SK-N-SH (cell line): ENCODE measurements around the gene MEGF6. TPM values are rescaled to one million over a fixed set of nuclear protein-coding genes. Genes with fewer than 3 reads are reported as not detected.

ENCODE experiments used
- CTCF ChIA-PET: fragments of 300-600, 350-600 bp; formaldehyde crosslinking; extraction: SDS; loops from one replicate; lab custom pipeline; 2021; lab: Yijun Ruan, JAX
- POLR2A ChIA-PET: fragments of 350-600 bp; sonication (Branson Sonifier 250); formaldehyde crosslinking; extraction: SDS; loops from one replicate; lab custom pipeline; 2020; ENCODE audit warnings: antibody characterized with exemption, inconsistent platforms; lab: Yijun Ruan, JAX
- DNase-seq: peaks from one replicate; pipeline ENCODE4 v3.0.0; 2012
- H2AFZ ChIP-seq: fragments of 200-600 bp; sonication (generic); 2 replicates; pipeline ENCODE4 v1.8.1; 2016; ENCODE audit warnings: antibody characterized with exemption, mild to moderate bottlenecking, low read depth
- H3F3A ChIP-seq: fragments of 200-600 bp; sonication (generic); replicated peaks from 2 replicates; pipeline ENCODE3; 2016; ENCODE audit warnings: antibody characterized with exemption, mild to moderate bottlenecking; ENCODE audit not compliant: insufficient read depth
- H3K27ac ChIP-seq, 2 experiments: fragments of 200-500 bp in 1 of 2; fragments of 200-600 bp in 1 of 2; sonication (Bioruptor generic) in 1 of 2; sonication (generic), shearing (Covaris generic) in 1 of 2; 2 replicates each; pipeline versions ENCODE4 v1.5.1 to v1.6.1; 2014 to 2016; ENCODE audit warnings: low read depth in 2 of 2, inconsistent platforms in 1 of 2, low read length in 1 of 2, mild to moderate bottlenecking in 1 of 2, mixed read lengths in 1 of 2
- H3K27me3 ChIP-seq: fragments of 200-600 bp; sonication (generic), shearing (Covaris generic); 2 replicates; pipeline ENCODE4 v1.6.1; 2016; ENCODE audit warnings: mixed run types; ENCODE audit not compliant: insufficient read depth
- H3K36me3 ChIP-seq, 2 experiments: fragments of 200-500 bp in 1 of 2; fragments of 200-600 bp in 1 of 2; sonication (Bioruptor generic) in 1 of 2; sonication (generic) in 1 of 2; replicated peaks in 1 of 2; 2 replicates each; pipeline versions ENCODE3 to v1.5.1; 2014 to 2016; ENCODE audit warnings: low read length in 1 of 2, mild to moderate bottlenecking in 1 of 2; ENCODE audit not compliant: insufficient read depth in 2 of 2, control insufficient read depth in 1 of 2
- H3K4me1 ChIP-seq, 2 experiments: fragments of 200-500 bp in 1 of 2; fragments of 200-600 bp in 1 of 2; sonication (Bioruptor generic) in 1 of 2; sonication (generic), shearing (Covaris generic) in 1 of 2; 2 replicates each; pipeline versions ENCODE4 v1.5.1 to v1.6.1; 2014 to 2016; ENCODE audit warnings: low read depth in 1 of 2, low read length in 1 of 2, mixed run types in 1 of 2; ENCODE audit not compliant: insufficient read depth in 2 of 2, control insufficient read depth in 1 of 2
- H3K4me2 ChIP-seq: fragments of 200-600 bp; sonication (generic), shearing (Covaris generic); 2 replicates; pipeline ENCODE4 v1.6.1; 2017; ENCODE audit warnings: mixed run types
- H3K4me3 ChIP-seq, 2 experiments: fragments of 200-500 bp in 1 of 2; fragments of 200-600 bp in 1 of 2; sonication (Bioruptor generic) in 1 of 2; sonication (generic), shearing (Covaris generic) in 1 of 2; 2 replicates each; pipeline versions ENCODE4 v1.5.1 to v1.8.1; 2014 to 2016; ENCODE audit warnings: low read depth in 2 of 2, inconsistent platforms in 1 of 2, low read length in 1 of 2, mild to moderate bottlenecking in 1 of 2, mixed read lengths in 1 of 2, moderate library complexity in 1 of 2
- H3K79me2 ChIP-seq: fragments of 200-600 bp; sonication (generic); 2 replicates; pipeline ENCODE4 v1.8.1; 2017; ENCODE audit warnings: mild to moderate bottlenecking; ENCODE audit not compliant: insufficient read depth
- H3K9ac ChIP-seq: fragments of 200-600 bp; sonication (generic); 2 replicates; pipeline ENCODE4 v1.6.1; 2017; ENCODE audit warnings: mixed run types
- H3K9me2 ChIP-seq: fragments of 200-600 bp; sonication (generic); 2 replicates; pipeline ENCODE4 v1.6.1; 2017; ENCODE audit warnings: mixed run types
- H3K9me3 ChIP-seq: fragments of 200-600 bp; sonication (generic); 2 replicates; pipeline ENCODE4 v1.6.1; 2017; ENCODE audit warnings: mixed run types, mild to moderate bottlenecking, moderate library complexity
- H4K20me1 ChIP-seq: fragments of 200-600 bp; sonication (generic); 2 replicates; pipeline ENCODE4 v1.6.1; 2017; ENCODE audit warnings: mild to moderate bottlenecking, mixed run types; ENCODE audit not compliant: insufficient read depth
- FOSL2 ChIP-seq: IDR thresholded peaks from 2 replicates; pipeline ENCODE4 v1.4.0; 2012; ENCODE audit warnings: low read depth, mild to moderate bottlenecking, moderate library complexity, borderline replicate concordance
- FOXM1 ChIP-seq: IDR thresholded peaks from 2 replicates; pipeline ENCODE4 v1.4.0; 2012; ENCODE audit warnings: low read depth, mild to moderate bottlenecking
- GABPA ChIP-seq: IDR thresholded peaks from 2 replicates; pipeline ENCODE4 v1.4.0; 2012; ENCODE audit warnings: low read depth, mild to moderate bottlenecking
- NFIC ChIP-seq: IDR thresholded peaks from 2 replicates; pipeline ENCODE4 v1.4.0; 2012; ENCODE audit warnings: borderline replicate concordance
- NRF1 ChIP-seq: IDR thresholded peaks from 2 replicates; pipeline ENCODE4 v1.6.1; 2012; ENCODE audit warnings: low read depth, mild to moderate bottlenecking, low read length
- POLR2AphosphoS5 ChIP-seq: IDR thresholded peaks from 2 replicates; pipeline ENCODE4 v1.6.1; 2012; ENCODE audit warnings: low read depth, low read length
- RAD21 ChIP-seq: IDR thresholded peaks from 2 replicates; pipeline ENCODE4 v1.6.1; 2012; ENCODE audit warnings: mild to moderate bottlenecking, low read length
- RCOR1 ChIP-seq: fragments of 150-350 bp; IDR thresholded peaks from 2 replicates; pipeline ENCODE4 v1.6.1; 2017; ENCODE audit warnings: antibody characterized with exemption, low read length
- RFX5 ChIP-seq: IDR thresholded peaks from 2 replicates; pipeline ENCODE4 v1.6.1; 2012; ENCODE audit warnings: mild to moderate bottlenecking, improper control_type of control experiment, low read length
- TAF1 ChIP-seq: IDR thresholded peaks from 2 replicates; pipeline ENCODE4 v1.6.1; 2012; ENCODE audit warnings: low read depth, mild to moderate bottlenecking, low read length, moderate library complexity, borderline replicate concordance
- TCF12 ChIP-seq: IDR thresholded peaks from 2 replicates; pipeline ENCODE4 v1.4.0; 2012
- WGBS: methylation state at CpG from one replicate; pipeline ENCODE4 v1.1.6; 2017; ENCODE audit warnings: low lambda C conversion rate; 5-methylcytosine and 5-hydroxymethylcytosine counted together
- polyA plus RNA-seq, 3 experiments: library from polyadenylated mRNA; depleted of rRNA; stranded (reverse); fragments of >200 nt; gene quantifications; 2 replicates each; pipeline ENCODE4 v1.2.3, GENCODE V29; 2012
- TF ChIP-seq, protein P1 (sequence below): fragments of 150-350 bp; IDR thresholded peaks from 2 replicates; pipeline ENCODE4 v1.6.1; 2017; ENCODE audit warnings: antibody characterized with exemption, low read length, low read depth, borderline replicate concordance
- TF ChIP-seq, protein P2 (sequence below): fragments of 150-350 bp; IDR thresholded peaks from 2 replicates; pipeline ENCODE4 v1.6.1; 2016; ENCODE audit warnings: mild to moderate bottlenecking, low read depth, low read length
- TF ChIP-seq, protein P3 (sequence below): fragments of 200-600 bp; sonication (generic); IDR thresholded peaks from 2 replicates; pipeline ENCODE4 v1.6.1; 2017; ENCODE audit warnings: antibody characterized with exemption, mild to moderate bottlenecking, moderate library complexity
- TF ChIP-seq, protein P4 (sequence below): IDR thresholded peaks from 2 replicates; pipeline ENCODE4 v1.4.0; 2012; ENCODE audit warnings: low read depth

Gene MEGF6
- polyA plus RNA-seq, 1 of the 3 experiments (the other 2 are of a cell fraction) = 7.6 TPM

DNA sequence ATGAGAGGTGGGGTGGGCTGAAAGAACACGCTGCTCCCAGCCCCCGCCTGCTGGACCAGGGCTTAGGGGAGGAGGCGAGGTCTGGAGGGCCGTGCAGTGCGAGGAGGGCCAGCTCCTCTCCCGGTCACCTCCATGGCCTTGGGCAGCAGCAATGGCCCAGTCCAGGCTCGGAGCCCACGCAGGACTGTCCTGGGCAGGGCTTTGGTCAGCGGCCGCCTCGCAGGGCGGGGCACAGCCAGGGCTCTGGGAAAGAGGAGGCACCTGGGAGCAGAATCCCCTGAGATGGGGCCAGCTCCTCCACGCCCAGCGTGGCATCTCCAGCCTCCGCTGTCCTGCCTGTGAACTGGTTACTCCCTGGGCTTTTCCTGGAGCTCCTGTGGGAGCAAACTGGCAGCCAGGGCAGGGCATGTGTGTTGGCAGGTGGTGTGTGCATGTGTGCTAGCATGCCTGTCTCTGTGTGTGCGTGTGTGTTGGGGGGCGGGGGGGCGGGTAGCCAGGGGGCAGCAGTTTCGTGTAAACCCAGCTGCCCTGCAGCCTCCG lies 129.4 kb downstream of the MEGF6 start:
- H3K4me1 ChIP-seq = peaks cover 0 to 5% of the 10 kb centered on the region in 2 experiments; a peak in 1 of 4 replicates
- DNase-seq = no peak
- no peaks in the 10 kb centered on the region for H4K20me1 ChIP-seq
- no peaks in the 10 kb centered on the region for H3F3A ChIP-seq
- no peak overlapping the region for H3K4me3 ChIP-seq
- 49% methylated on average over 3 of the region's 20 CpGs for WGBS
- H3K36me3 ChIP-seq = no peaks in the 10 kb centered on the region
- H3K27ac ChIP-seq = no peak overlapping the region
- no peaks in the 10 kb centered on the region for H3K79me2 ChIP-seq
- CTCF ChIA-PET = interaction anchor here (1.1 to 4.0 kb wide), 8 partner anchors 9 to 83 kb away, joined by 3 to 57 read pairs (median 6); no protein-coding TSS in a partner anchor
- H3K4me2 ChIP-seq = no peak overlapping the region
- no peaks in the 10 kb centered on the region for H3K9me3 ChIP-seq
- no peaks in the 10 kb centered on the region for H3K27me3 ChIP-seq
- no peak overlapping the region for H2AFZ ChIP-seq
- TF ChIP-seq FOSL2 = no peak
- no peak for TF ChIP-seq FOXM1
- no peak for TF ChIP-seq RAD21
- H3K9me2 ChIP-seq = no peaks in the 10 kb centered on the region
- POLR2A ChIA-PET = no interaction called here
- no peak overlapping the region for H3K9ac ChIP-seq

DNA sequence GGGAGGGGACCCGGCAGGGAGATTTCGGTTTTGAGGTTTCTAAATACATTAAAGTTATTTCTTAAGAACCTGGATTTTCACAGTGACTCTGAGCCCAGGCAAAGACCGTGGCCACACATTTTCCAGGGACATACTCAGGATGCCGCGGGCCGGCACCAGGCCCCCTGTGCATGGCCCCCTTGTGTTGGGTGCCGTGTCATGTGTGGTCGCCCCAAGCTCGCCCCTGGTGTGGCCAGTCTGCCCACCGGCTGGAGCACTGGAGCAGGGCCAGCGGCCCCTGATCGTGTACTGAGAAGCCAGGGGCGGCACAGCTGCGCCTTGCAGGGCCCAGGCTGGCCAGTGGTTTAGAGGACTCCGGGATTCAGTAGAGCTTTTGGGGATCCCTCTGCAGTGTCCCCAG lies 130.3 kb downstream of the MEGF6 start:
- no peak for TF ChIP-seq GABPA
- no peak for TF ChIP-seq RAD21
- TF ChIP-seq, protein P1, sequence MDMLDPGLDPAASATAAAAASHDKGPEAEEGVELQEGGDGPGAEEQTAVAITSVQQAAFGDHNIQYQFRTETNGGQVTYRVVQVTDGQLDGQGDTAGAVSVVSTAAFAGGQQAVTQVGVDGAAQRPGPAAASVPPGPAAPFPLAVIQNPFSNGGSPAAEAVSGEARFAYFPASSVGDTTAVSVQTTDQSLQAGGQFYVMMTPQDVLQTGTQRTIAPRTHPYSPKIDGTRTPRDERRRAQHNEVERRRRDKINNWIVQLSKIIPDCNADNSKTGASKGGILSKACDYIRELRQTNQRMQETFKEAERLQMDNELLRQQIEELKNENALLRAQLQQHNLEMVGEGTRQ = no peak
- TF ChIP-seq, protein P2, sequence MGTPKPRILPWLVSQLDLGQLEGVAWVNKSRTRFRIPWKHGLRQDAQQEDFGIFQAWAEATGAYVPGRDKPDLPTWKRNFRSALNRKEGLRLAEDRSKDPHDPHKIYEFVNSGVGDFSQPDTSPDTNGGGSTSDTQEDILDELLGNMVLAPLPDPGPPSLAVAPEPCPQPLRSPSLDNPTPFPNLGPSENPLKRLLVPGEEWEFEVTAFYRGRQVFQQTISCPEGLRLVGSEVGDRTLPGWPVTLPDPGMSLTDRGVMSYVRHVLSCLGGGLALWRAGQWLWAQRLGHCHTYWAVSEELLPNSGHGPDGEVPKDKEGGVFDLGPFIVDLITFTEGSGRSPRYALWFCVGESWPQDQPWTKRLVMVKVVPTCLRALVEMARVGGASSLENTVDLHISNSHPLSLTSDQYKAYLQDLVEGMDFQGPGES = no peak
- TF ChIP-seq, protein P3, sequence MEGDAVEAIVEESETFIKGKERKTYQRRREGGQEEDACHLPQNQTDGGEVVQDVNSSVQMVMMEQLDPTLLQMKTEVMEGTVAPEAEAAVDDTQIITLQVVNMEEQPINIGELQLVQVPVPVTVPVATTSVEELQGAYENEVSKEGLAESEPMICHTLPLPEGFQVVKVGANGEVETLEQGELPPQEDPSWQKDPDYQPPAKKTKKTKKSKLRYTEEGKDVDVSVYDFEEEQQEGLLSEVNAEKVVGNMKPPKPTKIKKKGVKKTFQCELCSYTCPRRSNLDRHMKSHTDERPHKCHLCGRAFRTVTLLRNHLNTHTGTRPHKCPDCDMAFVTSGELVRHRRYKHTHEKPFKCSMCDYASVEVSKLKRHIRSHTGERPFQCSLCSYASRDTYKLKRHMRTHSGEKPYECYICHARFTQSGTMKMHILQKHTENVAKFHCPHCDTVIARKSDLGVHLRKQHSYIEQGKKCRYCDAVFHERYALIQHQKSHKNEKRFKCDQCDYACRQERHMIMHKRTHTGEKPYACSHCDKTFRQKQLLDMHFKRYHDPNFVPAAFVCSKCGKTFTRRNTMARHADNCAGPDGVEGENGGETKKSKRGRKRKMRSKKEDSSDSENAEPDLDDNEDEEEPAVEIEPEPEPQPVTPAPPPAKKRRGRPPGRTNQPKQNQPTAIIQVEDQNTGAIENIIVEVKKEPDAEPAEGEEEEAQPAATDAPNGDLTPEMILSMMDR = no peak
- TF ChIP-seq TCF12 = no peak
- no peak for TF ChIP-seq RCOR1
- no peak for TF ChIP-seq RFX5
- TF ChIP-seq, protein P4, sequence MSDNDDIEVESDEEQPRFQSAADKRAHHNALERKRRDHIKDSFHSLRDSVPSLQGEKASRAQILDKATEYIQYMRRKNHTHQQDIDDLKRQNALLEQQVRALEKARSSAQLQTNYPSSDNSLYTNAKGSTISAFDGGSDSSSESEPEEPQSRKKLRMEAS = no peak
- TF ChIP-seq NRF1 = no peak
- no peak for TF ChIP-seq NFIC
- TF ChIP-seq TAF1 = no peak
- no peak for TF ChIP-seq POLR2AphosphoS5
- TF ChIP-seq, all 33 proteins: peak for 0
- Histone ChIP-seq H4K20me1 (no peaks in the 10 kb centered on the region), H3K27me3 (no peaks in the 10 kb centered on the region), H3K27ac (no peak overlapping the region), H2AFZ (no peak overlapping the region), H3K79me2 (no peaks in the 10 kb centered on the region), H3K9me2 (no peaks in the 10 kb centered on the region), H3K4me3 (no peak overlapping the region), H3F3A (no peaks in the 10 kb centered on the region), H3K9ac (no peak overlapping the region), H3K36me3 (no peaks in the 10 kb centered on the region), H3K4me1 (peaks cover 0 to 5% of the 10 kb centered on the region in 2 experiments; a peak in 1 of 4 replicates), H3K9me3 (no peaks in the 10 kb centered on the region), H3K4me2 (no peak overlapping the region)
- no peak for DNase-seq
- ChIA-PET POLR2A (no interaction called here), CTCF (interaction anchor here (1.0 to 4.0 kb wide), 7 partner anchors 9 to 84 kb away, joined by 3 to 57 read pairs (median 4); no protein-coding TSS in a partner anchor)
- 71% methylated on average over 3 of the region's 15 CpGs for WGBS
